Neural crest cell (in vitro differentiated cells): ENCODE results near the gene SDK1. TPM values are rescaled to one million over a fixed set of nuclear protein-coding genes. Genes with fewer than 3 reads are reported as not detected.
A peak's percentile ranks its signal among the peaks of the same experiment; 100 is the strongest.

Source experiments
- DNase-seq: peaks from one replicate; pipeline ENCODE4 v3.0.0; 2021; ENCODE audit warnings: low read depth, mixed read lengths, low spot score
- H3K27ac Mint-ChIP-seq: one replicate; pipeline ENCODE4 v1.8.0; 2021; ENCODE audit warnings: mild to moderate bottlenecking, mixed read lengths; ENCODE audit not compliant: unreplicated experiment
- H3K27me3 Mint-ChIP-seq: 2 replicates; pipeline ENCODE4 v1.8.0; 2021; ENCODE audit warnings: low read depth, mild to moderate bottlenecking, mixed read lengths
- H3K36me3 Mint-ChIP-seq: 2 replicates; pipeline ENCODE4 v1.8.0; 2021; ENCODE audit warnings: low read depth, mild to moderate bottlenecking, mixed read lengths
- H3K4me1 Mint-ChIP-seq: 2 replicates; pipeline ENCODE4 v1.8.0; 2021; ENCODE audit warnings: mixed read lengths
- H3K4me3 Mint-ChIP-seq: one replicate; pipeline ENCODE4 v1.8.0; 2021; ENCODE audit warnings: mild to moderate bottlenecking, mixed read lengths
- H3K9me3 Mint-ChIP-seq: 2 replicates; pipeline ENCODE4 v1.8.0; 2021; ENCODE audit warnings: mixed read lengths
- CTCF ChIP-seq: fragments of 200-600 bp; sonication (generic); conservative IDR thresholded peaks from 2 replicates; pipeline ENCODE4 v1.5.0; 2021; ENCODE audit warnings: antibody characterized with exemption, mild to moderate bottlenecking
- long read RNA-seq: library from polyadenylated mRNA; unstranded; transcript quantifications from one replicate; pipeline ENCODE4 v2.0.0, GENCODE V29; 2020
- total RNA-seq: library from RNA; stranded (reverse); gene quantifications from 2 replicates; pipeline ENCODE4 v1.2.1, GENCODE V29; 2021

The SDK1 gene
- total RNA-seq: 11.6 and 12.6 TPM in 2 replicates
- long read RNA-seq, partial matches to known transcripts: 5 of 8 reads
- long read RNA-seq, other reads (novel, unspliced or antisense): 3 of 8 reads

GRCh38 chr7:3300651-3301448, at the start of gene SDK1:
SDK1 (plus strand) TSS chr7:3301252; CDS start chr7:3301587, 335 bp downstream.
- peak; percentile 93 for TF ChIP-seq CTCF
- peaks cover 35% of the 10 kb centered on the region for H3K27me3 Mint-ChIP-seq
- no peaks in the 10 kb centered on the region for H3K36me3 Mint-ChIP-seq
- H3K4me3 Mint-ChIP-seq: peak within 1 kb of the TSS; percentile 94
- no peak within 1 kb of the TSS for H3K27ac Mint-ChIP-seq
- H3K9me3 Mint-ChIP-seq: no peaks in the 10 kb centered on the region
- DNase-seq: peak; percentile 91
- H3K4me1 Mint-ChIP-seq: peaks cover 17% of the 10 kb centered on the region

GRCh38 chr7:3254718-3255117, 46.3 kb upstream of the SDK1 start:
- H3K27me3 Mint-ChIP-seq: no peaks in the 10 kb centered on the region

GRCh38 chr7:3259711-3260400, 41.2 kb upstream of the SDK1 start:
- no peak for DNase-seq
- Mint-ChIP-seq H3K9me3 (no peaks in the 10 kb centered on the region), H3K4me1 (peaks cover 19% of the 10 kb centered on the region), H3K36me3 (no peaks in the 10 kb centered on the region), H3K27me3 (peaks cover 5% of the 10 kb centered on the region), H3K4me3 (no peak overlapping the region), H3K27ac (peak overlapping the region; percentile 85)
- TF ChIP-seq CTCF: no peak

More at GRCh38 chr7:3254718-3255117, 46.3 kb upstream of the SDK1 start:
- no peak overlapping the region for H3K4me3 Mint-ChIP-seq
- no peak for DNase-seq
- peaks cover 16% of the 10 kb centered on the region for H3K4me1 Mint-ChIP-seq
- no peak overlapping the region for H3K27ac Mint-ChIP-seq
- H3K36me3 Mint-ChIP-seq: no peaks in the 10 kb centered on the region
- peaks cover 2% of the 10 kb centered on the region for H3K9me3 Mint-ChIP-seq
- TF ChIP-seq CTCF: no peak

- no peak overlapping the region for H3K27ac Mint-ChIP-seq
- no peaks in the 10 kb centered on the region for H3K36me3 Mint-ChIP-seq
Observed at GRCh38 chr7:3260401-3260715, 40.7 kb upstream of the SDK1 start.

More at GRCh38 chr7:3260401-3260715, 40.7 kb upstream of the SDK1 start:
- Mint-ChIP-seq H3K9me3 (no peaks in the 10 kb centered on the region), H3K4me3 (no peak overlapping the region), H3K4me1 (peaks cover 19% of the 10 kb centered on the region), H3K27me3 (peaks cover 8% of the 10 kb centered on the region)
- no peak for TF ChIP-seq CTCF
- no peak for DNase-seq
